H1 (cell line): Measurements from ENCODE around the gene NCAPD2. TPM values are rescaled to one million over a fixed set of nuclear protein-coding genes. Genes with fewer than 3 reads are reported as not detected.

ENCODE experiments used
- CTCF ChIA-PET: fragments of 300-600 bp; sonication (Branson Sonifier 250); formaldehyde crosslinking; loops from one replicate; lab custom pipeline; 2021; ENCODE audit not compliant: partially characterized antibody; lab: Charles Lee
- POLR2A ChIA-PET: fragments of 300-600 bp; sonication (Branson Sonifier 250); formaldehyde crosslinking; loops from one replicate; lab custom pipeline; 2021; ENCODE audit warnings: inconsistent platforms; ENCODE audit not compliant: partially characterized antibody; lab: Charles Lee
- DNase-seq, 2 experiments: peaks; one replicate each; pipeline versions ENCODE4 v3.0.0 to v3.0.0-alpha.2; 2010 to 2022; ENCODE audit warnings: low spot score in 2 of 2, low read depth in 1 of 2, mixed read lengths in 1 of 2
- FAIRE-seq: peaks from 2 replicates; lab custom pipeline; 2011; peaks lifted over from hg19 to GRCh38; lab: Jason Lieb, UNC
- H2AFZ ChIP-seq: 2 replicates; pipeline ENCODE4 v1.8.1; 2012; ENCODE audit warnings: low read length, inconsistent platforms
- H2AK5ac ChIP-seq: 2 replicates; pipeline ENCODE4 v1.6.1; 2013; ENCODE audit warnings: low read depth, low read length
- H2BK120ac ChIP-seq: replicated peaks from 2 replicates; pipeline ENCODE3; 2013; ENCODE audit warnings: low read depth, low read length, inconsistent platforms
- H2BK12ac ChIP-seq: 2 replicates; pipeline ENCODE4 v1.6.1; 2013; ENCODE audit warnings: low read depth, low read length
- H2BK15ac ChIP-seq: 2 replicates; pipeline ENCODE4 v1.6.1; 2013; ENCODE audit warnings: low read length
- H2BK20ac ChIP-seq: 2 replicates; pipeline ENCODE4 v1.6.1; 2013; ENCODE audit warnings: low read length
- H2BK5ac ChIP-seq: 2 replicates; pipeline ENCODE4 v1.6.1; 2013; ENCODE audit warnings: low read depth, low read length
- H3K14ac ChIP-seq: 2 replicates; pipeline ENCODE4 v1.6.1; 2013; ENCODE audit warnings: inconsistent platforms; ENCODE audit not compliant: insufficient read length
- H3K18ac ChIP-seq: 2 replicates; pipeline ENCODE4 v1.6.1; 2013; ENCODE audit warnings: low read length; ENCODE audit errors: extremely low read depth
- H3K23ac ChIP-seq: 2 replicates; pipeline ENCODE4 v1.6.1; 2013; ENCODE audit warnings: inconsistent platforms; ENCODE audit not compliant: insufficient read length
- H3K23me2 ChIP-seq: 2 replicates; pipeline ENCODE4 v1.6.1; 2013; ENCODE audit warnings: low read depth, low read length
- H3K27ac ChIP-seq: 2 replicates; pipeline ENCODE4 v1.6.1; 2011; ENCODE audit warnings: low read depth, low read length, inconsistent platforms
- H3K27me3 ChIP-seq, 4 experiments: replicated peaks in 1 of 4; 1 replicate in 1 of 4; 2 replicates in 3 of 4; pipeline versions ENCODE4 v1.6.1 to v1.8.1; 2011 to 2013; ENCODE audit warnings: low read length in 3 of 4, mild to moderate bottlenecking in 3 of 4, inconsistent platforms in 2 of 4, mixed read lengths in 2 of 4, moderate library complexity in 1 of 4; ENCODE audit not compliant: control insufficient read depth in 3 of 4, insufficient read depth in 3 of 4; ENCODE audit errors: extremely low read depth in 1 of 4
- H3K36me3 ChIP-seq, 4 experiments: 2 replicates each; pipeline versions ENCODE4 v1.6.1 to v1.8.1; 2011 to 2013; ENCODE audit warnings: mild to moderate bottlenecking in 4 of 4, low read length in 3 of 4, moderate library complexity in 2 of 4, control low read depth in 1 of 4, inconsistent platforms in 1 of 4; ENCODE audit not compliant: insufficient read depth in 4 of 4, control insufficient read depth in 2 of 4
- H3K4ac ChIP-seq: replicated peaks from 2 replicates; pipeline ENCODE3; 2013; ENCODE audit warnings: low read length, low read depth, mixed read lengths, inconsistent platforms; ENCODE audit not compliant: insufficient read length
- H3K4me1 ChIP-seq, 4 experiments: replicated peaks in 1 of 4; 1 replicate in 1 of 4; 2 replicates in 3 of 4; pipeline versions ENCODE4 v1.6.1 to v1.8.1; 2011 to 2013; ENCODE audit warnings: low read length in 3 of 4, inconsistent platforms in 2 of 4, mixed read lengths in 1 of 4; ENCODE audit not compliant: insufficient read depth in 4 of 4, control insufficient read depth in 3 of 4
- H3K4me2 ChIP-seq, 2 experiments: 2 replicates each; pipeline versions ENCODE4 v1.6.1 to v1.8.1; 2011 to 2013; ENCODE audit warnings: low read depth in 2 of 2, low read length in 2 of 2, control low read depth in 1 of 2, inconsistent platforms in 1 of 2, mild to moderate bottlenecking in 1 of 2; ENCODE audit not compliant: insufficient read depth in 1 of 2
- H3K4me3 ChIP-seq, 4 experiments: fragments of 200-600, 300-600 bp in 1 of 4; sonication (generic), shearing (Covaris generic), sonication (Bioruptor Twin) in 1 of 4; 2 replicates each; pipeline versions ENCODE4 v1.5.1 to v1.8.1; 2011 to 2016; ENCODE audit warnings: low read length in 4 of 4, low read depth in 3 of 4, control low read depth in 2 of 4, inconsistent platforms in 2 of 4, mild to moderate bottlenecking in 2 of 4, mixed read lengths in 1 of 4, moderate library complexity in 1 of 4; ENCODE audit not compliant: insufficient read depth in 2 of 4; ENCODE audit errors: extremely low read depth in 1 of 4
- H3K56ac ChIP-seq: replicated peaks from 2 replicates; pipeline ENCODE3; 2013; ENCODE audit warnings: low read depth, mild to moderate bottlenecking, mixed read lengths, low read length, inconsistent platforms; ENCODE audit not compliant: insufficient read length
- H3K79me1 ChIP-seq: 2 replicates; pipeline ENCODE4 v1.6.1; 2013; ENCODE audit warnings: low read depth, low read length, control low read depth
- H3K79me2 ChIP-seq, 2 experiments: 2 replicates each; pipeline versions ENCODE4 v1.6.1 to v1.8.1; 2012 to 2013; ENCODE audit warnings: low read length in 2 of 2, mild to moderate bottlenecking in 2 of 2, inconsistent platforms in 1 of 2; ENCODE audit not compliant: insufficient read depth in 2 of 2, control insufficient read depth in 1 of 2
- H3K9ac ChIP-seq, 4 experiments: replicated peaks in 1 of 4; 1 replicate in 1 of 4; 2 replicates in 3 of 4; pipeline versions ENCODE4 v1.6.1 to v1.8.1; 2011 to 2013; ENCODE audit warnings: low read depth in 3 of 4, low read length in 3 of 4, control low read depth in 2 of 4, mild to moderate bottlenecking in 2 of 4, moderate library complexity in 2 of 4, inconsistent platforms in 1 of 4; ENCODE audit errors: extremely low read depth in 1 of 4
- H3K9me3 ChIP-seq, 2 experiments: 2 replicates each; pipeline versions ENCODE4 v1.6.1 to v1.8.1; 2012 to 2013; ENCODE audit warnings: mild to moderate bottlenecking in 2 of 2, moderate library complexity in 2 of 2, control low read depth in 1 of 2, inconsistent platforms in 1 of 2, low read depth in 1 of 2, low read length in 1 of 2, mixed read lengths in 1 of 2; ENCODE audit not compliant: insufficient read depth in 2 of 2
- H4K20me1 ChIP-seq, 2 experiments: replicated peaks in 1 of 2; 2 replicates each; pipeline versions ENCODE3 to v1.8.1; 2011 to 2013; ENCODE audit warnings: inconsistent platforms in 2 of 2, low read length in 2 of 2, mild to moderate bottlenecking in 1 of 2; ENCODE audit not compliant: insufficient read depth in 2 of 2, control insufficient read depth in 1 of 2
- H4K5ac ChIP-seq: 2 replicates; pipeline ENCODE4 v1.6.1; 2013; ENCODE audit warnings: low read length, low read depth, mixed read lengths, inconsistent platforms; ENCODE audit not compliant: insufficient read length
- H4K8ac ChIP-seq: 2 replicates; pipeline ENCODE4 v1.8.0; 2013; ENCODE audit warnings: mild to moderate bottlenecking, moderate library complexity, low read length, inconsistent platforms; ENCODE audit not compliant: insufficient read depth; ENCODE audit errors: extremely low read depth
- H4K91ac ChIP-seq: replicated peaks from 2 replicates; pipeline ENCODE3; 2013; ENCODE audit warnings: low read length, mixed read lengths, inconsistent platforms; ENCODE audit not compliant: insufficient read length
- CEBPB ChIP-seq: IDR thresholded peaks from 2 replicates; pipeline ENCODE4 v1.6.1; 2012; ENCODE audit warnings: low read depth, low read length
- POU5F1 ChIP-seq: IDR thresholded peaks from 2 replicates; pipeline ENCODE4 v1.6.1; 2011; ENCODE audit warnings: low read depth, mild to moderate bottlenecking, low read length, moderate library complexity
- RFX5 ChIP-seq: IDR thresholded peaks from 2 replicates; pipeline ENCODE4 v1.6.1; 2011; ENCODE audit warnings: low read depth, low read length, improper control_type of control experiment, borderline replicate concordance
- WGBS, 2 experiments: shearing (Covaris generic) in 1 of 2; methylation state at CpG; one replicate each; pipeline versions ENCODE4 v1.1.6 to v1.1.7; 2013 to 2015; ENCODE audit warnings: low lambda C conversion rate in 2 of 2, mixed read lengths in 2 of 2, inconsistent platforms in 1 of 2, low coverage in 1 of 2, missing lambda C conversion rate in 1 of 2; ENCODE audit not compliant: insufficient replicate concordance in 2 of 2, insufficient coverage in 1 of 2, insufficient read length in 1 of 2; ENCODE audit errors: extremely low coverage in 1 of 2, missing lambda C conversion rate in 1 of 2; 5-methylcytosine and 5-hydroxymethylcytosine counted together
- polyA plus RNA-seq, 7 experiments: library from polyadenylated mRNA; depleted of rRNA in 3 of 7; stranded (reverse) in 5 of 7; unstranded in 2 of 7; fragments of >200 nt in 5 of 7; fragments of 200-250 nt in 2 of 7; gene quantifications; 1 replicate in 5 of 7; 2 replicates in 1 of 7; 4 replicates in 1 of 7; pipeline versions ENCODE4 v1.2.1 to v1.2.3, GENCODE V29; 2011 to 2013; ENCODE audit warnings: missing spikeins in 2 of 7, mixed read lengths in 2 of 7
- total RNA-seq: library from RNA; stranded (reverse); fragmentation: NEBNext Ultra II Directional; extraction: Animal tissue kit (Norgen Biotek cat#: 25700); gene quantifications from 2 replicates; pipeline ENCODE4 v1.2.1, GENCODE V29; 2021

NCAPD2 gene
- total and polyA plus RNA-seq, 2 of the 8 experiments (the other 6 are each of a cell fraction or from before 2014, with no cell fraction given), result 55.8 to 132 TPM

GRCh38 chr12:6452944-6453630 is 40.8 kb upstream of the NCAPD2 start:
- Histone ChIP-seq H3K56ac (peak overlapping the region; percentile 10), H3K4ac (peak overlapping the region; percentile 47), H3K4me3 (peak overlapping the region in 1 of 4 experiments; percentile 42; a peak in 2 of 8 replicates), H2AFZ (no peak overlapping the region), H3K23ac (no peak overlapping the region), H2BK5ac (peak overlapping the region; percentile 88; the same call in 1 of the 2 replicates), H3K23me2 (no peaks in the 10 kb centered on the region; the same call in 1 of the 2 replicates), H2BK15ac (no peak overlapping the region; the same call in 1 of the 2 replicates), H3K9ac (no peak overlapping the region), H2BK20ac (0 out of 2 replicates have a peak overlapping the region, but pooled peaks have one; percentile 48), H2AK5ac (peak overlapping the region; percentile 7; the same call in 1 of the 2 replicates), H4K5ac (no peak overlapping the region), H4K8ac (peak overlapping the region; percentile 59; the same call in 1 of the 2 replicates), H3K9me3 (no peaks in the 10 kb centered on the region), H3K36me3 (no peaks in the 10 kb centered on the region), H3K27me3 (no peaks in the 10 kb centered on the region), H4K20me1 (no peaks in the 10 kb centered on the region), H4K91ac (peak overlapping the region; percentile 96), H3K79me2 (no peaks in the 10 kb centered on the region), H3K14ac (no peak overlapping the region), H3K27ac (no peak overlapping the region; the same call in 1 of the 2 replicates), H3K4me1 (peaks cover 23 to 36% (median 31%) of the 10 kb centered on the region in 4 experiments), H2BK120ac (no peak overlapping the region), H3K4me2 (peak overlapping the region; percentile 62 to 67; a peak in 1 of 4 replicates), H2BK12ac (peak overlapping the region; percentile 95; the same call in 1 of the 2 replicates), H3K18ac (no peak overlapping the region; the same call in 1 of the 2 replicates), H3K79me1 (no peaks in the 10 kb centered on the region)
- DNase-seq (no peak), FAIRE-seq (no peak)
- ChIA-PET CTCF (interaction anchor here (0.5 to 4.4 kb wide), 7 partner anchors 7 to 241 kb away, joined by 3 to 36 read pairs (median 4); no protein-coding TSS in a partner anchor), POLR2A (interaction anchor here (1.1 to 4.9 kb wide), 8 partner anchors 9 to 130 kb away, joined by 3 to 41 read pairs (median 22); partner anchors contain the start of genes CD27, GAPDH, SCNN1A and VAMP1)
- WGBS, 2 experiments, result 91% methylated on average over 17 of the region's 17 CpGs; no CpG with 5 or more reads in 1 of the 2 experiments
- TF ChIP-seq POU5F1 (no peak), CEBPB (no peak), RFX5 (no peak)
